Ishikawa (cell line): ENCODE measurements around the gene NXN.

ENCODE experiments used
- EGR1 ChIP-seq: IDR thresholded peaks from 2 replicates; pipeline ENCODE4 v1.6.1; 2012
- RAD21 ChIP-seq: IDR thresholded peaks from 2 replicates; pipeline ENCODE4 v1.6.1; 2012; ENCODE audit warnings: low read depth
- TAF1 ChIP-seq: IDR thresholded peaks from 2 replicates; pipeline ENCODE4 v1.6.1; 2012; ENCODE audit warnings: low read depth, mild to moderate bottlenecking

DNA sequence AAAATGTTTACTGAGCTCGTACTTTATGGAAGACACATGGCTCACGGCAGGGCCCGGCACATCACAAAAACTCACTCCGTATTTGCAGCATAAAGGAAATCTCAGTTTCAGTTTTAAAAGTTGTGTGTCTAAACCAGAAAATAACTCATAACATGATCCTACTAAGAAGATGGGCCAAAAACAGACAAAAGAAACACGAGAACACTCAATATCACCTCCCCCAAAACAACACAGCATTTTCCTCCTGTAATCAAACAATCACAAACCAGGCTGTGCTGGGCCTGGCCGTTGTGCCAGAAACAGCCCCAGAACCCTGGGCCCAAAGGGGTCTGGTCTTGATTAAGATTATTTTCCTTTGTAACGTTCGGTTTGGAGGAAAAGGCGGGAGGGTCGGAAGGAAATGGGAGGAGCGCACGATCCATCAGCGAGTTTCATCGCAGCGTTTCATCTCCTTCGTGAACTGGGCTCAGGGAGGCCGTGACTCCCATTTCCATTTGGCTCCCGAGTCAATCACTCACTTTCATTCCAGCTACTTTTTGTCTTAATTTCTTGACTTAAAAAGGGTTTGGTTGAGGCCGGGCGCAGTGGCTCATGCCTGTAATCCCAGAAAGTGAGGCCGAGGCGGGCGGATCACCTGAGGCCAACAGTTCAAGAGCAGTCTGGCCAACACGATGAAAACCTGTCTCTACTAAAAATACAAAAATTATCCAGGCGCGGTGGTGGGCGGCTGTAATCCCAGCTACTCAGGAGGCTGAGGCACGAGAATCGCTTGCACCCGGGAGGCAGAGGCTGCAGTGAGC is 61.4 kb downstream of the NXN start:
- TF ChIP-seq EGR1 = no peak
- no peak for TF ChIP-seq TAF1
- TF ChIP-seq RAD21 = no peak
